Activated naive CD8-positive, alpha-beta T cell treated with anti-CD3 and anti-CD28 coated beads for 36 hours (primary cell): Measurements from ENCODE around the gene LIN28B. TPM values are rescaled to one million over a fixed set of nuclear protein-coding genes. Genes with fewer than 3 reads are reported as not detected.
"Not testable (repeated sequence)": the region's sequence is repeated elsewhere in the genome, so short reads cannot be mapped to it uniquely, and the experiment has no call there.

Experiments
- DNase-seq: peaks from one replicate; pipeline ENCODE4 v3.0.0; 2021
- H3K27ac Mint-ChIP-seq: one replicate; pipeline ENCODE4 v1.8.0; 2022; ENCODE audit warnings: mild to moderate bottlenecking, moderate library complexity, mixed read lengths
- H3K27me3 Mint-ChIP-seq: one replicate; pipeline ENCODE4 v1.8.0; 2022; ENCODE audit warnings: mild to moderate bottlenecking, mixed read lengths
- H3K36me3 Mint-ChIP-seq: one replicate; pipeline ENCODE4 v1.8.0; 2021; ENCODE audit warnings: mild to moderate bottlenecking, mixed read lengths
- H3K4me1 Mint-ChIP-seq: one replicate; pipeline ENCODE4 v1.8.0; 2021; ENCODE audit warnings: mixed read lengths
- H3K4me3 Mint-ChIP-seq: one replicate; pipeline ENCODE4 v1.8.0; 2022; ENCODE audit warnings: mild to moderate bottlenecking, moderate library complexity, mixed read lengths
- H3K9me3 Mint-ChIP-seq: one replicate; pipeline ENCODE4 v1.8.0; 2022; ENCODE audit warnings: mixed read lengths
- total RNA-seq, 2 experiments: library from RNA; stranded (reverse); gene quantifications; one replicate each; pipeline ENCODE4 v1.2.3, GENCODE V29; 2021

The LIN28B gene
- total RNA-seq, 2 experiments from 2014 or later: 0.18 TPM; not detected in 1

DNA sequence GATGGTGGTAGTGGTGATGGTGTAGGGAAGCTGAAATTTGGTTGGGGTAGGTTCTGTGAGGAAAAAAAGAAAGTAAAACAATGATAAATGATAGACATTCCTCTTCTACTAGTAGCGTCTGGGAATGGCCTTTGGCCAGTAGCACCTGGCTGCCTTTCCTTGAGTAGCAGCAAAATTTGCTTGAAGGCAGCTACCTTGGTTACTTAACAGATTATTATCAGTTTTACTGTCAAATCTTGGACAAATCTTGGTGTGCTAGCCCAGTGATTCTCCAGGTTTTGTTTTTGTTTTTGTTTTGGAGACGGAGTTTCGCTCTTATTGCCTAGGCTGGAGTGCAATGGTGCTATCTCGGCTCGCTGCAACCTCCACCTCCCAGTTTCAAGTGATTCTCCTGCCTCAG is 26.4 kb downstream of the LIN28B start:
- Mint-ChIP-seq H3K4me3 (no peak overlapping the region), H3K27me3 (peaks cover 17% of the 10 kb centered on the region), H3K9me3 (no peaks in the 10 kb centered on the region)

DNA sequence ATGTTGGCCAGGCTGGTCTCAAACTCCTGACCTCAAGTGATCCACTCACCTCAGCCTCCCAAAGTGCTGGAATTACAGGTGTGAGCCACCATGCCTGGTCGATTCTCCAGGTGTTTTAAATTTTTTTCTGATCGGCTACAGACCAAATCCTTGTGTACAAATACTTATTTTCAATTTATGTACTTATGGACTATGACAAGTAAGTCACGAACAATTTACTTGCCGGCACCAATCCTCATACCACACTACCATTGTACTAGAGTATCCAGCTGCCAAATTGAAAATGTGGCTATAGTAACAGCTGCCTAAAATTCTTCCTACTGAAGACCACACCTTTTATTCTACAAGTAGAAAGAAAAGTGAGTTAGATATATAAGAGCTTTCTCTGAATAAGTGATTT is 26.9 kb downstream of the LIN28B start:
- Mint-ChIP-seq H3K27ac (no peak overlapping the region), H3K4me3 (no peak overlapping the region), H3K36me3 (no peaks in the 10 kb centered on the region), H3K9me3 (no peaks in the 10 kb centered on the region), H3K4me1 (peaks cover 2% of the 10 kb centered on the region), H3K27me3 (peaks cover 17% of the 10 kb centered on the region)
- DNase-seq: no peak

More for the DNA sequence above, 26.4 kb downstream of the LIN28B start:
- H3K4me1 Mint-ChIP-seq: peaks cover 2% of the 10 kb centered on the region
- H3K27ac Mint-ChIP-seq: no peak overlapping the region
- no peak for DNase-seq
- no peaks in the 10 kb centered on the region for H3K36me3 Mint-ChIP-seq

DNA sequence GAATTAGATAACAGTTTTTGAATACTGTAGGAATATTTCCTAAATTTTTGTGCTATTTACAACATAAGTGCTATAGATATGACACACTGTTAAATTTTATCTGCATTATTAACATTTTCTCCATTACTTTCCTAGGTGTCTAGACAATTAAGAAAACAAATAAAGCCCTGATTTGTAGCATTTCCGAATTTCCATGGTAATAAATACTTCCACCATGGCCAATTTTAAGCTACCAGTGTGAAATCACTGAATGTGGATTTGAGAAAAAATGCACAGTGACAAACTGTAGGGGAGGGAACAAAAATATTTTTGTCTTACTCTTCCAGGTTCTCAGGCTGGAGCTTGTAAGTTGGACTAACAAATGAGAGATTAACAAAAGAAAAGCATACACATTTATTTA is 27.9 kb downstream of the LIN28B start:
- no peaks in the 10 kb centered on the region for H3K9me3 Mint-ChIP-seq
- peaks cover 2% of the 10 kb centered on the region for H3K4me1 Mint-ChIP-seq
- no peaks in the 10 kb centered on the region for H3K36me3 Mint-ChIP-seq
- H3K27ac Mint-ChIP-seq: no peak overlapping the region
- peaks cover 23% of the 10 kb centered on the region for H3K27me3 Mint-ChIP-seq
- DNase-seq: no peak
- no peak overlapping the region for H3K4me3 Mint-ChIP-seq

DNA sequence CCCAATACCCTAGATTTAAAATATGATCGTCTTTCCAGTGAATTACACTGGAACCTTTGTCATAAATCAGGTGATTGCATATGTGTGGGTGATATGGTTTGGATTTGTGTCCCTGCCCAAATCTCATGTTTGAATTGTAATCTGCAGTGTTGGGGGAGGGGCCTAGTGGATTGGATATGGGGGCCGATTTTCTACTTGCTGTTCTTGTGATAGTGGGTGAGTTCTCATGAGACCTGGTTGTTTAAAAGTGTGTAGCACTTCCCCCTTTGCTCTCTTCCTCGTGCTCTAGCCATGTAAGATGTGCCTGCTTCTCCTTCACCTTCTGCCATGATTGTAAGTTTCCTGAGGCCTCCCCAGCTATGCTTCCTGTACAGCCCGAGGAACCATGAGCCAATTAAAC is 29.0 kb downstream of the LIN28B start:
- not testable (repeated sequence) for H3K4me1 Mint-ChIP-seq, H3K36me3 Mint-ChIP-seq, H3K4me3 Mint-ChIP-seq, H3K9me3 Mint-ChIP-seq, H3K27ac Mint-ChIP-seq, DNase-seq
- H3K27me3 Mint-ChIP-seq: peaks cover 23% of the 10 kb centered on the region

DNA sequence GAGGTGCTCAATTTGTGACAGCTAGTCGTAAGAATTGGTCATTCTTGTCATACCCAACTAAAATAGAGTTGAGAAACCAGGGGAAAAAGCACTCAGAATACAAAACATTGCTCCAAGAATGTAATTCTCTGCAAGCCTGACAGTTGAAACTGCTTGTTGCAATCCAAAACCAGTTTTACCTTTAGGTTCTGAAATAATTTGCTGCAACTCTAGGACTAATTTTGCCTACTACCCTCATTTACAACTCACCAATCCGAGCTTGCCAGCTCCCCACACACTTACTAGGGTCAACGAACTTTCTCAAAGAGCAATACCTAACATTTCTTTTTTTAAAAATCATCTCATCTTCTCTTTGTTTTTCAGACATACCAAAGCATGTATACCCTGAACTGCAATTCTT is 29.7 kb downstream of the LIN28B start:
- H3K36me3 Mint-ChIP-seq: no peaks in the 10 kb centered on the region
- DNase-seq: no peak
- H3K4me3 Mint-ChIP-seq: no peak overlapping the region
- no peaks in the 10 kb centered on the region for H3K9me3 Mint-ChIP-seq
- H3K4me1 Mint-ChIP-seq: no peaks in the 10 kb centered on the region
- H3K27me3 Mint-ChIP-seq: peaks cover 17% of the 10 kb centered on the region
- H3K27ac Mint-ChIP-seq: no peak overlapping the region

DNA sequence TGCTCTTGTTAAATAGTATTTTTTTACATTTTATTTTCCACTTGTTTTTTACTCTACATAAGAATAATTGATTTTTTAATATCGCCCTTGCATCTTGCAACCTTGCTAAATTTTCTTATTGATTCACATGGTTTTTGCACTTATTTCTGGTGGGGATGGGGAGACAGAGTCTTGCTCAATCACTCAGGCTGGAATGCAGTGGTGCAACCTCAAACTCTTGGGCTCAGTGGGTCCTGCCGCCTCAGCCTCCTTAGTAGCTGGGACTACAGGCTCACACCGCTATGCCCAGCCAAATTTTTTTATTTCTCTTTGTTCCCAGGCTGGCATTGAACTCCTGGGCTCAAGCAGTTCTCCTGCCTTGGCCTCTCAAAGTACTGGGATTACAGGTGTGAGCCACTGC is 30.3 kb downstream of the LIN28B start:
- Mint-ChIP-seq H3K27ac (no peak overlapping the region), H3K36me3 (no peaks in the 10 kb centered on the region), H3K9me3 (no peaks in the 10 kb centered on the region), H3K4me3 (no peak overlapping the region), H3K4me1 (no peaks in the 10 kb centered on the region), H3K27me3 (peaks cover 13% of the 10 kb centered on the region)
- no peak for DNase-seq

DNA sequence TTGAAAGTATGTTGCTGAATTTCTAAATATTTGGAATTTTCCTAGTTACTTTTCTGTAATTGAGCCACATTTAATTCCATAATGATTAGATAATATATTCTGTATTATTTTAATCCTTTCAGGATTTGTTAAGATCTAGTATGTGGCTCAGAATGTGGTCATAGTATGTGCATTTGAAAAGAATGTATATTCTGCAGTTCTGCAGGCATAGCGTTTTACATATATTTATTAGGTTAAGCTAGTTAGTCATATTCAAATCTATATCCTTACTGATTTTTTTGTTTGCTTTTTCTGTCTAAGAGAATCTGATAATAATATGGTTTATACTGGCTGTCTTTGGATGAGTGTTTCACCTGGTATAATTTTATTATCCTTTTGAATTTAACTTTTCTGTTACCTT is 33.2 kb downstream of the LIN28B start:
- H3K27ac Mint-ChIP-seq: no peak overlapping the region
- H3K9me3 Mint-ChIP-seq: no peaks in the 10 kb centered on the region
- peaks cover 6% of the 10 kb centered on the region for H3K27me3 Mint-ChIP-seq
- no peak overlapping the region for H3K4me3 Mint-ChIP-seq
- no peaks in the 10 kb centered on the region for H3K36me3 Mint-ChIP-seq
- no peak for DNase-seq
- H3K4me1 Mint-ChIP-seq: no peaks in the 10 kb centered on the region

DNA sequence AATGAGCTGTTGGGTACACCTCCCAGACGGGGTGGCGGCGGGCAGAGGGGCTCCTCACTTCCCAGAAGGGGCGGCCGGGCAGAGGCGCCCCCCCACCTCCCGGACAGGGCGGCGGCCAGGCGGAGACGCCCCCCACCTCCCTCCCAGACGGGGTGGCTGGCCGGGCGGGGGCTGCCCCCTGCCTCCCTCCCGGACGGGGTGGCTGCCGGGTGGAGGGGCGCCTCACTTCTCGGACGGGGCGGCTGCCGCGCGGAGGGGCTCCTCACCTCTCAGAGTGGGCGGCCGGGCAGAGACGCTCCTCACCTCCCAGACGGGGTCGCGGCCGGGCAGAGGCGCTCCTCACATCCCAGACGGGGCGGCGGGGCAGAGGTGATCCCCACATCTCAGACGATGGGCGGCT is 34.2 kb downstream of the LIN28B start:
- H3K36me3 Mint-ChIP-seq, DNase-seq, H3K27ac Mint-ChIP-seq, H3K4me1 Mint-ChIP-seq, H3K27me3 Mint-ChIP-seq, H3K4me3 Mint-ChIP-seq, H3K9me3 Mint-ChIP-seq: not testable (repeated sequence)

DNA sequence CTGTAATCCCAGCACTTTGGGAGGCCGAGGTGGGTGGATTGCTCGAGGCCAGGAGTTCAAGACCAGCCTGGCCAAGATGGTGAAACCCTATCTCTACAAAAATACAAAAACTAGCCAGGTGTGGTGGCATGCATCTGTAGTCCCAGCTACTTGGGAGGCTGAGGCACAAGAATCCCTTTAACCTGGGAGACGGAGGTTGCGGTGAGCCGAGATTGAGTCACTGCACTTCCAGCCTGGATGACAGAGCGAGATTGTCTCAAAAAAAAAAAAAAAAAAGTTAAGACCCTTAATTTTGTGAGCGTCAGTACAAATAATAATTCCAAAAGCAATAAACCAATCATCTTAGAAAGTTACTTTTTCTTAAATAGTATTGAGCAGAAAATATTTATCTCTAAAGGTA is 36.7 kb downstream of the LIN28B start:
- not testable (repeated sequence) for H3K4me1 Mint-ChIP-seq, H3K27ac Mint-ChIP-seq, H3K9me3 Mint-ChIP-seq, H3K36me3 Mint-ChIP-seq, H3K4me3 Mint-ChIP-seq, DNase-seq, H3K27me3 Mint-ChIP-seq

DNA sequence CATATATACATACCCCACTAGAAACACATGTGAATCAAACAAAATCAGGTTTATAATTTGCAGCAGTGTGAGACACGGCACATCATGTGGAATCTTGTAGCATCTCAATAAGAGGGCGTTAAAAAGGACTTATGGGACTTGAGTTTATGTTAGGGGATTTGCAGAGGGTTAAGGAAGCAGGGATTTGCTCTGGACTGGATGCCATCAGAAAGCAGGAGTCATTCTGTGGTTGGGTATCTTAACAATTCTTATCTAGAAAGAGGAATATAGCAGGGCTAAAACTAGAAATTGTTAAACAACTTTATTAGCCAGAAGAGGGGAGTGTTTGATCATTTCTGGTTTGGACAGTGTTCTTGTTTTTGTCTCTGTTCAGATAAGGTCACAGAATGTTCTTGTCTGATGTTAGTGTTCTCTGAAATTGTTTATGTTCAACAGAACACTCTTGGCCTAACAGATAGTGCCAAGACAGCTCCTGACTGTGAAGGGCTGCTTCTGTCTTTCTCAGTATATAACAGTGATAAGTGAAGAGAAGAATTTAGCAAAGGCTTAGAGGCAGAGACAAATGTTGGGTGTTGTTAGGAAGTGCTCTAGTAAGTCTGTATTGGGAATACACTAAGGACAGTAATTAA is 39.2 kb downstream of the LIN28B start:
- Mint-ChIP-seq H3K9me3 (no peaks in the 10 kb centered on the region), H3K4me3 (no peak overlapping the region), H3K27me3 (no peaks in the 10 kb centered on the region), H3K27ac (no peak overlapping the region), H3K36me3 (no peaks in the 10 kb centered on the region), H3K4me1 (no peaks in the 10 kb centered on the region)
- DNase-seq: no peak

DNA sequence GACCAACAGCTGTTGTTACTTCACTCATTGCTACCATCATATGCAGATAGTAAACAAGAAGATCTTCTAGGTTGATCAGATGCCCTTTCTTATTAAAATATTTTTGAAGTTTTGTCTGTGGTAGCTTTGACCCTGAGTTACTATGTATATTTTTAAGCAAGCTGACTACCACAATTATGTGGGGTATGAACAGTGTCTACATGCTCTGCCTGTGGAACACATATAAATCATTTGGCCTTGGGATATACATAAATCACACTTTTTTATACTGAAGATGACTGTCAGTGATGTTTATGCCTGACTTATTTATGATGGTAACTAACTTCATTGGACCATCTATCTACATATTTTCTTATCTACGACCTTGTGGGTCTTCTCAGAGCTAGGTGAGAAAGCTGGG is 44.2 kb downstream of the LIN28B start:
- Mint-ChIP-seq H3K9me3 (no peaks in the 10 kb centered on the region), H3K4me3 (no peak overlapping the region), H3K36me3 (no peaks in the 10 kb centered on the region), H3K27ac (no peak overlapping the region), H3K4me1 (no peaks in the 10 kb centered on the region), H3K27me3 (peaks cover 5% of the 10 kb centered on the region)
- DNase-seq: no peak

DNA sequence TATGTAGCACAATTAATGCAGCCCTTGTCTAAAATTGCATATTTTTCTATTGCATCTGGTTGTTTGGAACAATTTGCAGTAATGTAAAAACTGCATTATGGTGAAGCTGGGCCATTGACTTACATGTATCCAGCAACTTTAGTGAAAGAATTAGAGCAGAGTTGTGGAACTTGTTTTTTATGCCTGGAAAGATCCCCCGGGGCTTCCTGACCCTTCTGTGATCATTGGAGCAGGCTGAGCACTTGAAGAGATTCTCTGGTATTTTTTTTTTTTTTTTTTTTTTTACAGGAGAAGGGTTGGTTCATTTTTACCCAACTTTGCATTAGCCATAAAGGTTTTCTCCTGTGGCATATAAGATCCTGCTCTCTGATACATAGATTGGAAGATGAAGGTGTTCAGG is 45.0 kb downstream of the LIN28B start:
- H3K27ac Mint-ChIP-seq: no peak overlapping the region
- H3K27me3 Mint-ChIP-seq: peaks cover 5% of the 10 kb centered on the region
- no peaks in the 10 kb centered on the region for H3K36me3 Mint-ChIP-seq
- no peak overlapping the region for H3K4me3 Mint-ChIP-seq
- no peak for DNase-seq
- H3K4me1 Mint-ChIP-seq: no peaks in the 10 kb centered on the region
- no peaks in the 10 kb centered on the region for H3K9me3 Mint-ChIP-seq

DNA sequence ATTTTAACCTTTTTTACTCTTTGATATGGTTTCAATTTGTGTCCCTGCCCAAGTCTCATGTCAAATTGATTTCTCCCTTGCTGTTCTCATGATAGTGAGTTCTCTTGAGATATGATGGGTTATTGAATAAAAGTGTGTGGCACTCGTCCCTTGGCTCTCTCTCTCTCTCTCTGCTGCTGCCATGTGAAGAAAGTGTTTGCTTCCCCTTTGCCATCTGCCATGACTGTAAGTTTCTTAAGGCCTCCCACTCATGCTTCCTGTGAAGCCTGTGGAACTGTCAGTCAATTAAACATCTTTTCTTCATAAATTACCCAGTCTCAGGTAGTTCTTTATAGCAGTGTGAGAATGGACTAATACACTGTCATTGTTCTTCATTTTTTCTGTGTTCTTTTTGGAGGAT is 48.5 kb downstream of the LIN28B start:
- no peaks in the 10 kb centered on the region for H3K36me3 Mint-ChIP-seq
- H3K27me3 Mint-ChIP-seq: peaks cover 5% of the 10 kb centered on the region
- no peak overlapping the region for H3K27ac Mint-ChIP-seq
- no peaks in the 10 kb centered on the region for H3K4me1 Mint-ChIP-seq
- no peak for DNase-seq
- no peak overlapping the region for H3K4me3 Mint-ChIP-seq
- H3K9me3 Mint-ChIP-seq: no peaks in the 10 kb centered on the region

DNA sequence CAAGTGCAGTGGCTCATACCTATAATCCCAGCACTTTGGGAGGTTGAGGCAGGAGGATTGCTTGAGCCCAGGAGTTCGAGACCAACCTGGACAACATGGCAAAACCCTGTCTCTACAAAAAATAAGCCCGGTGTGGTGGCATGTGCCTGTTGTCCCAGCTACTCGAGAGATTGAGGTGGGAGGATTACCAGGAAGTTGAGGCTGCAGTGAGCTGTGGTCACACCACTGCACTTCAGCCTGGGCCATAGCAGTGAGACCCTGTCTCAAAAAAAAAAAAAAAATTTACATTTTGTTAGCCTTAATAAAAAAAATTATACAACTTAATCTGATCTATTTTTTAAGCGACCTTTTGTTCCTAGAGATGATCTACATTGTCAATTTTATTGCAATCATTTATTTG is 56.6 kb downstream of the LIN28B start:
- H3K4me1 Mint-ChIP-seq, H3K27me3 Mint-ChIP-seq, H3K27ac Mint-ChIP-seq, H3K36me3 Mint-ChIP-seq, H3K4me3 Mint-ChIP-seq, DNase-seq, H3K9me3 Mint-ChIP-seq: not testable (repeated sequence)

DNA sequence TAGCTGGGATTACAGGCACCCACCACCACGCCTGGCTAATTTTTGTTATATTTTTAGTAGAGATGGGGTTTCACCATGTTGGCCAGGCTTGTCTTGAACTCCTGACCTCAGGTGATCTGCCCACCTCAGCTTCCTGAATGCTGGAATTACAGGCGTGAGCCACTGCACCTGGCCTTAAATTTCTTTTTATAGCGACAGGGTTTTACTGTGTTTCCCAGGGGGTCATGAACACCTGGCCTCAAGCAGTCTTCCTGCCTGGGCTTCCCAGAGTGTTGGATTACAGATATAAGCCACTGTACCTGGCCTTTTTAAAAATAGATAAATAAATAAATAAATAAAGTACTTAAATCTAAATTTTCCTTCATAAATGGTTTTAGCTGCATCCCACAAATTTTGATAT is 57.5 kb downstream of the LIN28B start:
- Mint-ChIP-seq H3K27me3 (peaks cover 8% of the 10 kb centered on the region), H3K9me3 (no peaks in the 10 kb centered on the region), H3K4me1 (no peaks in the 10 kb centered on the region), H3K4me3 (no peak overlapping the region), H3K27ac (no peak overlapping the region), H3K36me3 (no peaks in the 10 kb centered on the region)
- DNase-seq: no peak

DNA sequence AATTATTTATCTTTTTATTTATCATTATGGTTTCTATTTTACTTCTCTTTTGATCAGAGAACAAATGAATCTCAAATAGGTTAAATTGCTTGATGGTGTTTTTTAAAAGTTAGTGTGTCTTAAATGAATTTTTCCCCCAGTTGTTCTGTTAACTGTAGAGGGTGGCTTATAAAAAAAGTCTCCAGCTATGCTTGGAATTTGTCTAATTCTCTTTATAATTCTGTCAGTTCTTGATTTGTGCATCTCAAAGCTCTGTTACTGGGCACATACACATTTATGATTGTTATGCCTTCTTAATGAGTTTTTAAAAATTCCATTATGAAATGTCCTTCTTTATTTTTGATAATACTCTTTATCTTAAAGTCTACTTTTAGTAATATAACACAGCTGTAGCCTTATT is 58.0 kb downstream of the LIN28B start:
- Mint-ChIP-seq H3K27ac (no peak overlapping the region), H3K36me3 (no peaks in the 10 kb centered on the region), H3K9me3 (no peaks in the 10 kb centered on the region), H3K4me1 (no peaks in the 10 kb centered on the region), H3K4me3 (no peak overlapping the region), H3K27me3 (peaks cover 8% of the 10 kb centered on the region)
- DNase-seq: no peak

DNA sequence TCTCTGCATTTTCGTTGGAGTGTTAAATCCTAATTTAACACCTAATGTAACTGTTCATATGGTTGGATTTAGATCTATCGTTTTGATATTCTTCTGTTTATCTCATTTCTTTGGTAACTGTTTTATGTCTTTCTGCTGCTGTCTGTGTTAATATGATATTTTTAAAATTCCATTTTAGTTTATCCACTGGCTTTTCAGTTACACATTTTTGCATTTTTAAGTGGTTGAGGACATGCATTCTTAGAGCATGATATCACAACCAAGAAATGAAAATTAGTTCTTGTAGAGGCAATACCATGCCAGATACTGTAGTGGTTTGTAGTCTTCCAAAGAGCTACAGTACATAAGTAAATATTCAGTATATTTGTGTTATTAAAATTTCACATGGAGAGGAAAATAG is 58.6 kb downstream of the LIN28B start:
- Mint-ChIP-seq H3K36me3 (no peaks in the 10 kb centered on the region), H3K27me3 (peaks cover 8% of the 10 kb centered on the region), H3K4me1 (no peaks in the 10 kb centered on the region), H3K9me3 (no peaks in the 10 kb centered on the region), H3K4me3 (no peak overlapping the region), H3K27ac (no peak overlapping the region)
- no peak for DNase-seq
